HG03558 (cell line): ENCODE measurements around the gene NXPE3.
A peak's percentile ranks its signal among the peaks of the same experiment; 100 is the strongest.

ENCODE experiments used
- ATAC-seq: cut with Tn5 transposase; IDR thresholded peaks from one replicate; pipeline ENCODE4 v1.9.1; 2021; ENCODE audit warnings: moderate number of reproducible peaks; ENCODE audit not compliant: unreplicated experiment; ENCODE audit errors: extremely low read depth

NXPE3 gene

DNA sequence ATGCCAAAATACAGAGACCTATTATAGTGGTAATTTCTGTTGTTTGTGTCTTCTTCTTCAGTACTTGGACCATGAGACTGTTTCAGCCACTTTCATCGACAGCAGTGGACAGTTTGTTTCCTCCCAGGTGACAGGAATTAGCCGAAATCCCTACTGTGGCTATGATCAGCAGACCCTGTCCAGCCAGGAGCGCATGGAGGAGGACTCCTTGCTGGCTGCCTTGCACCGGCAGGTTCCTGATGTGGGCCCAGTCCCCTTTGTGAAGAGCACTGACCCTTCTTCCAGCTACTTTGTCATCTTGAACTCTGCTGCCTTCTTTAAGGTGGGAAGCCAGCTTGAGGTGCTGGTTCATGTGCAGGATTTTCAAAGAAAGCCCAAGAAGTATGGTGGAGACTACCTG, 22.2 kb downstream of the NXPE3 start:
- ATAC-seq, result no peak

DNA sequence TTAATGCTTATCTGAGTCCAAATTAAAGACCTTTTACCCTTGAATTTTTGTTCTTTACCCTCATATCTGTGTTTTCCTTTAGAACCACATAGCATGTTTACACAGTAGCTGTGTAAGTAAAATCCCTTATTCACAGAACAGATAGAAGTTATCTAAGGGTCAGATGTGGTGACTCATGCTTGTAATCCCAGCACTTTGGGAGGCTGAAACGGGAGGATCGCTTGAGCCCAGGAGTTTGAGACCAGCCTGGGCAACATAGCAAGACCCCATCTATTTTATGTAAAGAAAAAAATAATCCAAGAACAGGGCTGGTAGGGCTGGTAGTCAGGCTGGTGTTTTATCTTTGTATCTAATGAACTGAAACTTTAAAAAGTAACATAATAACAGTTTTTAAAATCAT, 23.2 kb downstream of the NXPE3 start:
- no peak for ATAC-seq

DNA sequence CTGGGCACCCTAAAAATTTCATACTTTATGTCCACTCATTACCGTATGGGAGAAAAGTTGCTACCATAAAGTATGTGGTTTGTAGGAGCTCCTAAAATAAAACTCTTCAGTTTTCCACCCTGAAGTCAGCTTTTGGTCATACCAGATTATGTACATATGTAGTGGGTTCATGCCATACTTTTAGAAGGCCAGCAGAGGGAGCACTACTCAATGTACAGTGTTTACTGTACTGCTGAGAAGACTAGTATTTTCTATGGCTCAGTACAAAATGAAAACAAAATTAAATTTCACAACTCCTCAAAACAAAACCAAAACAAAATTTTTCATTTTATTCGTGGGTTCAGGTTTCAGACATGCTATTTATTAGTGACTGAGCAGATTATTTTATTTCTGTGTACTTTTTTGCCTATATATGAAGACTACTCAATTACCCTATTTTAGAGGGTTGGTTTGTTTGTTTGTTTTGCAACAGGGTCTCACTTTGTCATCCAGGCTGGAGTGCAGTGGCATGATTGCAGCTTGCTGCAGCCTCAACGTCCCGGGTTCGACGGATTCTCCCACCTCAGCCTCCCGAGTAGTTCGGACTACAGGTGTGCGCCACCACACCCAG, 24.3 kb downstream of the NXPE3 start:
- ATAC-seq, result peak; percentile 96

DNA sequence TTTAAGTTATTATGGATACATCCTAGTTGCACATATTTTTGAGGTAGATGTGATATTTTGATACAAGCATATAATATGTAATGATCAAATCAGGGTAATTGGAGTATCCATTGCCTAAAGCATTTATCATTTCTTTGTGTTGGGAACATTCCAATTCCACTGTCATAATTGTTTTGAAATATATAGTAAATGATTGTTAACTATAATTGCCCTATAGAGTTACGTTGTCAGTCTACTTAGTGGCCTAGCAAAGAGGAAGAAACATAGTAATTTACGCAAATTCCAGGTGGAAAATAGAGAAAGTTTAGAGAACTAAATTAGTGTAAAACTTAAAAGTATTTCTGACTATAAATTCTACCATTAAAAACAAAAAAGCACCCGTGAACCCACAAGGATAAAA, 24.9 kb downstream of the NXPE3 start:
- no peak for ATAC-seq

DNA sequence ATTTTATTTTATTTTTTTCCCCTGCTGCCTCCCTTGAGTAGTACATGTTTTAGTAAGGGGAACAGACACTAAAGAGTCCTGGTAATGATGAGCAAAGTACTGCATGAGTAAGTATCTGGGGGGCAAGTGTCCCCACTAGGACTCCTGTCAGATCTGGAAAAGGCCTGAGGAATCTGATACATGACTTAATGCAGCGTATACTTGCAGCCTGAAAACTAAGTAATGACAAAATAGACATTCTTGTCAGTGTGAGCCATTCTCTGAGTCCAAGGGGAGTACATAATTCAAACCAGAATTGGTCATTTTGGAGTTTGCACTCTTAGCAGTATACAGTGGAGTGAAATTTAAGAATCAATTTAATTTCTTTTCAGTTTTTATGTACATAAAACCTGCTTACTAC, 27.5 kb downstream of the NXPE3 start:
- ATAC-seq, result no peak

DNA sequence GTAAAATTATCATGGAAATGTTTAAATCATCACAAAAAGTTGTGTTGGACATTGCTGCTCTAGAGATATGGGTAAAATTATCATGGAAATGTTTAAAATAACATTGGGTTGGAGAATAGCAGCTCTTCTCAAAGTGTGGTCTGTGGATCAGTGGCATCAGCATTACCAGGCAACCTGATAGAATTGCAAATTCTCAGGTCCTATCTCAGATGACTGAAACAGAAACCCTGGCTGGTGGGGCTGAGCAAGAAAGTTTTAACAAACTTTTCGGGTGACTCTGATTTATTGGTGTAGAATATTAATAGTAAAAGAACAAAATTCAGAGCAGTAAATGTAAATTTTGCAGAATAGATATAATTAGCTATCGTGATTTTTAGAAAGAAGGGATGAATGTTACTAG, 28.9 kb downstream of the NXPE3 start:
- no peak for ATAC-seq

DNA sequence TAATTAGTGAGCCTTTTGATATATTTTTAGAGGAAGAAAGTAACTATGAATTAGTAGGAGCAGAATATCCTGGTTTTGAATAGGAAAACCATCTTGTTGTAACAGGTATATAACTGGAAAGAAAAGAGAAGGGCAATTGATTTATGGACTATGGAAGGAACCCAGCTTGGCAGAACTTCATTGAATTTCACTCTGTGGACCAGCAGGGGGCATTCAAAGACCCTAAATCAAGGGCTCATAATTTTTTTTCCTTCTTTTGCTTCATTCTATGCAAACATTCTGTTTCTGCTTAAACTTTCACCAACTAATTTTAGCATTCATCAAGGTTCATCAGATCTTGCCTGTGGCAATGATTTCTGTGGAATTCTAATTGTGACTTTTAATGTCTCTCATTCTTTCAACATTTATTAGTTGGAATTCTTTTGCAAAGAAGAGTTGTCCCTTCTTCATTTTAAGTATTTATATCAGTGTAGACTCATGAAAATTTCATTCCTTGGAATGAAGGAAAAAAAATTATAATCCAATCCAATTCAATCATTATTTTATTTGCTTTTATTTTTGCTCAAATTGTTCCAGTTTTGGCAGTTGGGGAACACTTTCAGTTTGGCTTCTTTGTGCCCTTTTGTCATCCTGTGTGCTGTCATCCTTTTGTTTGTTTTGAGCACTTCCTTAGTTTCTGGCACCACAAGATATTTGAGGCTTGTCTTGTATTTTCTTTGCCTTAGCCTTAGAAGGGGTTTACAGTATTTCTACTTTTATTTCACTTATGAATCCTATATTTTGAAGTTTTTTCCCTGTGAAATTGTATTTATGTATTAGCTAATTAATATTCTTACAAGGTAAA, 30.4 kb downstream of the NXPE3 start:
- ATAC-seq, result no peak

DNA sequence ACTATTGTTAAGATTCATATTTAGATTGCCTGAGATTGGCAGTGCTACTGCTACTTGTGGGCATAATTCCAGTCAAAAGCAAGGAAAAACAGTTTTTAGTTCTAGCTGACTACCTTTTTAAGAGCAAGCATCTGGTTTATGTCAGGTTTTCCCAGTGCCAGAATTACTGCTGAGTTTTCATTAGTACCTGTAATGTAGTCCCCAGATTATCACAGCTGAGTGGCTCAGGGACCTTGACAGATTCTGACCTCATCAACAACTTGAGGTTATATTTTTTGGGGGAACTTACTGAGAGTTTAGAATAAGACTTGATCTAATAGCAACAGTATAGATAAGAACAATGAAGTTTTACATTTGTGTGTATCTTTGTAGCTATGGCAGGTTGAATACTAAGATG, 31.0 kb downstream of the NXPE3 start:
- no peak for ATAC-seq

DNA sequence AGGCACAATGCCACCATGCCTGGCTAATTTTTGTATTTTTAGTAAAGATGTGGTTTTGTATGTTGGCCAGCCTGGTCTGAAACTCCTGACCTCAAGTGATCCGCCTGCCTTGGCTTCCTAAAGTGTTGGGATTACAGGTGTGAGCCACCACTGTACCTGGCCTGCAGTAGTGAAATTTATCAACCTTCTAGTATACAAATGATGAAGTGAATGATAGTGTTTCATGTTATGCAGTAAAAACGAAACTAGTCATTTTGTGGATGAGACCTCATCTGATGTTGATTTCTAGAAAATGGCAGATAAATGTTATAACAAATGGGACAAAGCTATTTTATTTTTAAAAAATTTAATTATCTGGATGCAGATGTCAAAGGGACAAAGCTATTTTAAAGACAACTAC, 32.9 kb downstream of the NXPE3 start:
- no peak for ATAC-seq

DNA sequence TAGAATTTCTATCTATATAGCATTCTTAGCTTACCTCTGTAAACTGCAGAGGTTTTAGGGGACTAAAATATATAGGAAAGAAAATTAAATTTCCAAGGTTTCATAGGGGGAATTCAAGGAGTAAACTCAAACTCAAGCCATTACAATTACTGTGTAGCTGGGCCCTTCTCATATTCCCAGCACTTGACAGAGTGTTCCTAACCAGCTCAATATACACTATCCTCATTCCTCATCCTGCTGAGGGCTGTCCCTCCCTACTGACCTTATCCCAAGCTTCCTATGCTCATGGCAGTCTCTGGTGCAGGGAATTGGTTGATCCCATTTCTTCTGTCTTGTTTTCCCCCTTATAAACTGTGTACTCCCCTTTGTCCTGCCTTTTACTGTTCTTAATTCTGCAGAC, 33.9 kb downstream of the NXPE3 start:
- no peak for ATAC-seq

DNA sequence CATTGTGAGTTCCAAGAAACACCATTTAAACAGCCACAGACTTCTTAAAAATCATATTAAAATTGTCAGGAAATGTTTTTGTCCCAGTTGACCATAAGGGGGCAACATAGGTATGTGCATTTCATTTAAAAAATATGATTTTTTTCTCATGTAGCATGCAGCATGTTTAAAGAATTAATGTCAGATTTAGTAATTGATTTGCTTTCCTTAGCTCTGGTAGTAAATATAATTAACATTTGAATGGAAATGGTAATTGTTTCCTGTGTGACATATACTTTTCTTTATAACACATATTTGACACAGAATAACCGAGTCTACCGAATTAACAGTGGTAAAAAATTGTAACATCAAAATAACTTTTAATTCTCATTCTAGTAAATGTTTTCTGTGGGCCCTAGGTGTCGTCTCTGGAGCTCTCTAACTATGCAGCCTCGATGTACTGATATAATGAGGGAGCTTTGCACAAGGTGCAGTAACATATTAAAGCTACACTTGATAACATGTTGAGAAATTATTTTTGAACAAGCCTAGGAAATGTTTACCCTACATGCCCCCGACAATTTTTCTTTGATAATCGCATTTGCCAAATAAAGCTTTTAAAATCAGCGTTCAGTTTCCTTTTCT, 34.9 kb downstream of the NXPE3 start:
- no peak for ATAC-seq

DNA sequence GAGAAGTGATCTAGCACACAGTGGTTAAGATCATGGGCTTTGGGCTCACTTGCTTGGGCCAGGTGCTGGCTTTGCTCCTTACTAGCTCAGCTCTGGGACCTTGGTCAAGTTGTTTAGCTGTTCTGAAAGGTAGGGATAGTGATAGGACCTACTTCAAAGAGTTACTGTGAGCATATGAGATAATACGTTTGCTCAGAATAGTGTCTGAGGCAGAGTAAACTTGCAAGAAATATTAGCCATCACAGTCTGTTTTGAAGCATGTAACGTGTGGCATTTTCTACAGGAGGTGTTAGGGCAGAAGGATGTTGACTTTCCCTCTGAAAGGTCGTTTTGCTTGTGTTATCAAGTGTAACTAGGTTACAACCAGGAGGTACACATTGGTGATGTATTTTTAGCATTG, 35.8 kb downstream of the NXPE3 start:
- ATAC-seq, result no peak

DNA sequence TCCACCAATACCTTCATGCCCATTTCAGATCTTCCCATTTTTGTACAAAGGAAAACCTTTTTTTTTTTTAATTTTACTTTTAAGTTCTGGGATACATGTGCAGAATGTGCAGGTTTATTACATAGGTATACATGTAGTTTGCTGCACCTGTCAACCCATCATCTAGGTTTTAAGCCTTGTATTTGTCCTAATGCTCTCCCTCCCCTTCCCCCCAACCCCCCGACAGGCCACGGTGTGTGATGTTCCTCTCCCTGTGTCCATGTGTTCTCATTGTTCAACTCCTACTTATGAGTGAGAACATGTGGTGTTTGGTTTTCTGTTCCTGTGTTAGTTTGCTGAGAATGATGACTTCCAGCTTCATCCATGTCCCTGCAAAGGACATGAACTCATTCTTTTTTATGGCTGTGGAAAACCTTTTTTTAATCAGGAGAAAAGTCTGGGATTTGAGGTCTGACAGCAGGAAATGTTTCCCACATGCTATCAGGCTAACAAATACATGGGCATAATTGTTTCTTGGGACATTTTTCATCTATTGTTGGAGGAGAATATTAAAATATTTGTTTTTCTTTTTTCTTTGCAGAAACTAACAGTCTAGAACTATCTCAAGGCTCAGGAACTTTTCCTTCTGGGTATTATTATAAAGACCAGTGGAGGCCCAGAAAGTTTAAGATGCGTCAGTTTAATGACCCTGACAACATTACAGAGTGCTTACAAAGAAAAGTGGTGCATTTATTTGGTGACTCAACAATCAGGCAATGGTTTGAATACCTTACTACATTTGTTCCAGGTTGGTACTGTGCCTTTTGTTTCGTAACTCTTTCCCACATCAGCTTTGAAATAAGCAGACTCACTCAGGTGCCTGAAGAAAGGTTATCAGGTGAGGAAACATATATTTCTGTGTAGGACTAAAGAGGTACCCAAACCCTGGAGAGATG, 37.5 kb downstream of the NXPE3 start:
- ATAC-seq, result no peak

DNA sequence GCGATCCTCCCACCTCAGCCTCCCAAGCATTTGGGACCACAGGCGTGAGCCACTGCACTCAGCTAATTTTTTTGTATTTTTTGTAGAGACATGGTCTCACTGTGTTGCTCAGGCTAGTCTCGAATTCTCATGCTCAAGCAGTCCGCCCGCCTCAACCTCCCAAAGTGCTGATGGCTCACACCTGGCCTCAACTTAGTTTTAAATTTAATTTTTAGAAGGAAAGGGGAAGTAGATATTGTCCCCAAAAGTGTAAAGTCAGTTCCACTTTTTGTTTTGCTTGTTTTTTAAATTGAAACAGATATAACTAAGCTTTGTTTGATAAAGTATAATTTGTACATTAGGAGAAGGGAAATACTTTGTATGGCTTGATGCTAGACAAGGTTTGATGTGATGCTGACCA, 39.0 kb downstream of the NXPE3 start:
- ATAC-seq, result no peak

DNA sequence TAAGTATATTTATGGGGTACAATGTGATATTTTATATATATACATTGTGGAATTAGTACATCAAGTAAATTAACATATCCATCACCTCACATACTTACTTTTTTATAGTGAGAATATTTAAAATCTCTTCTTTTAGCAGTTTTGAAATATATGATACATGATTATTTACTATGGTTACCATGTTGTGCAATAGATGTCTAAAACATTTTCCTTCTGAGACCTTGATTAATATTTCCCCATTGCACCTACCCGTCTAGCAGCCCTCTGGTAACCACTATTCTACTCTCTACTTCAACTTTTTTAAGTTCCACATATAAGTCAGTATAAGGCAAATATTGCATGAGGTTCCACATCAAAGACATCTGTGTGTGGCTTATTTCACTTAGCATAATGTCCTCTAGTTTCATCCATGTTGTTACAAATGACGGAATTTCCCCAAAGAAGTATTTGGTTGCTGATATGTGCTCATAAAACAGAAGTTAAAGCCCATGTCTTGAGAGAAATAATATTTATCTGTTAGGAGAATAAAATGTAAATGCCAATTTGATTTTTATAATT, 40.7 kb downstream of the NXPE3 start:
- ATAC-seq, result no peak

DNA sequence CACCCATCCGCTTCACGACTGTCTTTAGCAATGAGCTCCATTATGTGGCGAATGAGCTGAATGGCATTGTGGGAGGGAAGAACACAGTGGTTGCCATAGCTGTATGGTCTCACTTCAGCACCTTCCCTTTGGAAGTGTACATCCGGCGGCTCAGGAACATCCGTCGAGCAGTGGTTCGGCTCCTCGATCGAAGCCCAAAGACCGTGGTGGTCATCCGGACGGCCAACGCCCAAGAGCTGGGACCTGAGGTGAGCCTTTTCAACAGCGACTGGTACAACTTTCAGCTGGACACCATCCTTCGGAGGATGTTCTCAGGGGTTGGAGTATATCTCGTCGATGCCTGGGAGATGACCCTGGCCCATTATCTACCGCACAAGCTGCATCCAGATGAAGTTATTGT, 42.5 kb downstream of the NXPE3 start:
- ATAC-seq, result no peak

DNA sequence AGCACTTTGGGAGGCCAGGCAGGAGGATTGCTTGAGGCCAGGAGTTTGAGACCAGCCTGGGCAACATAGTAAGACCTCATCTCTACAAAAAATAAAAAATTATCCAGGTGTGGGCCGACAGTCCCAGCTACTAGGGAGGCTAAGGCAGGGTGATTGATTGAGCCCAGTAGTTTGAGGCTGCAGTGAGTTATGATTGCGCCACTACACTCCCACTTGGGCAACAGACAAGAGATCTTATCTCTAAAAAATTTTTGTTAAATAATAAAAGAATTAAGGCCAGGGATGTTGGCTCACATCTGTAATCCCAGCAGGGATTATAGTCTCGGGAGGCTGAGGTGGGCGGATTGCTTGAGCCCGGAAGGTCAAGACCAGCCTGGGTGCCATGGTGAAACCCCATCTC, 44.5 kb downstream of the NXPE3 start:
- ATAC-seq, result no peak

DNA sequence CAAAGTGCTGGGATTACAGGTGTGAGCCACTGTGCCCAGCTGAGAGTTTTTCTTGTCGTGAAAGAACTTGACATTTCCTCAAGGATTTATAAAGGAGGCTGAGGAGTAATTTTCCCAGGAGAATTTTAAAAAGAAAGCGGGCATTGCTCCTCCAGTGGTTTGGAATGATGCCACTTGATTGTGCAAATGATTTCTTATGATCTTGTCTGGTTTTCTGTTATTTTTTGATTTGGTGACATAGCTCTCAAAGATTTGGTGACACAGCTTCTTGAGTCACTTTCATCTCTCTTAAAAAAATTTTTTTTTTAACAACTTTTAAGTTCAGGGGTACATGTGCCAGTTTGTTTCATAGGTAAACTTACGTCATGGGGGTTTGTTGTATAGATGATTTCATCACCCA, 45.7 kb downstream of the NXPE3 start:
- no peak for ATAC-seq

DNA sequence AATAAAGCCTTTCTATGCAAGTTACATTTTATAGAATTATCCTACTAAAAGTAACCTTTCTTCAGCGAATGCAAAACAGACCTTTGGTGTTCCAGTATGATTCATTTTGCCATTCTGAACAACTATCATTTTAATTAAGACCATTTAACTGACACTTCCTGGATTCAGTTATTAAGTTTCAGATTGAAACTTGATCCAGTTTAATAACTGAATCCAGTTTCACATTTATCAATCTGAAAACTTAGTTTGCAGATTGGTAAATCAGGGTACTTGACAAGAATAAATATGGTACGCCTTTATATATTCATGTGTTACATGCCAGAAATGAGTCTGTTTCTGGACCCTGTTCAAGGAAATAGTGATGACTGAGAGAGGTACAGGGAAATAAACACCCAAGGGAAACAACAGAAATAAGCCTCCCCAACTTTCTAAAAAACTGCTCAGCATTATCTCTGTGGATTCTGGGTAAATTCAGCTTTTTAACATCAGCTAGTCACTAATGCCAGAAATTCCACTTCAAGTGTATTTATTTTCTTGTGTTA, 47.0 kb downstream of the NXPE3 start:
- no peak for ATAC-seq
